Mesenteric fat pad (tissue), 1 donor: Measurements from ENCODE around the gene YLPM1. TPM values are rescaled to one million over a fixed set of nuclear protein-coding genes. Genes with fewer than 3 reads are reported as not detected.

ENCODE experiments used
- DNase-seq: peaks from one replicate; pipeline ENCODE4 v3.0.0-alpha.2; 2020; ENCODE audit warnings: low spot score
- total RNA-seq: library from RNA; stranded (reverse); fragmentation: NEBNext Ultra II Directional; extraction: Animal tissue kit (Norgen Biotek cat#: 25700); gene quantifications from one replicate; pipeline ENCODE4 v1.2.1, GENCODE V29; 2021
- donor health status: DM: yes; HTN: yes; CAD: no.

The YLPM1 gene
- total RNA-seq, 1 donor from 2014 or later: 51.4 TPM

DNA sequence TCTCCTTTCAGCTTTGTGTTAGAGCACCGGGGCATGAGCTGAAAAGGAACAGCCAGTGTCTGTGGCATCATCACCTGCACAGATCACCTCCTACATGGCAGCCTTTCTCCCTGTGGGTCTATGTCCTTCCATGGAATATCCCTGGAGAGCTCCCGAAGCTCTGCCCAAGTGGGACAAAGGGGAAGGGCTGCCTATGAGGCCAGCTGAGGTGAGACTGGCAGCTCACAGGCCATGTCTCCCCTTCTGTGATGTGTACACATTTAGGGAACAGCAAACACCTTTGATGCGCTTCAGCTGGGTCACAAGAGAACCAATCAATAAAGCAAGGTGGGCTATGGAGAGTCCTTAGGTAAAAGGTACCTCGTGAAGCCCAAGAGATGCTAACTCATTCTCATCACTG lies 108.7 kb downstream of the YLPM1 start:
- no peak for DNase-seq

DNA sequence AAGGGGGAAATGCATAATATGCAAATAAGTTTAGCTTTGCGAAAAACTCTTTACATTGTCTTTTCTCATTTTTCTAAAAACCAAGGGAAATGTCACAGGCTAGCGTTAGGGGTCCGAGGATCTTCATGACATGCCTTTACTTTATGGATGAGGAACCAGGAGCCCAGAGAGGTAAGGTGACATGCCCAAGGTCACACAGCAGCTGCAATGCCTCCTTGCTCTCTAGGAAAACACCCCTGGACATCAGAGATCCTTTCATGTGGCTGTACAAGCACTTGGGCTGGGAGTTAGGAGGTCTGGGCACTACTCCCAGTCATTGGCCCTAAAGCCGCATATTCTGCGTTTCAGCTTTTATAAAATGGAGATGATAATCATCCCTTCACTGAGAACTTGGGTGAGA lies 112.1 kb downstream of the YLPM1 start:
- no peak for DNase-seq

DNA sequence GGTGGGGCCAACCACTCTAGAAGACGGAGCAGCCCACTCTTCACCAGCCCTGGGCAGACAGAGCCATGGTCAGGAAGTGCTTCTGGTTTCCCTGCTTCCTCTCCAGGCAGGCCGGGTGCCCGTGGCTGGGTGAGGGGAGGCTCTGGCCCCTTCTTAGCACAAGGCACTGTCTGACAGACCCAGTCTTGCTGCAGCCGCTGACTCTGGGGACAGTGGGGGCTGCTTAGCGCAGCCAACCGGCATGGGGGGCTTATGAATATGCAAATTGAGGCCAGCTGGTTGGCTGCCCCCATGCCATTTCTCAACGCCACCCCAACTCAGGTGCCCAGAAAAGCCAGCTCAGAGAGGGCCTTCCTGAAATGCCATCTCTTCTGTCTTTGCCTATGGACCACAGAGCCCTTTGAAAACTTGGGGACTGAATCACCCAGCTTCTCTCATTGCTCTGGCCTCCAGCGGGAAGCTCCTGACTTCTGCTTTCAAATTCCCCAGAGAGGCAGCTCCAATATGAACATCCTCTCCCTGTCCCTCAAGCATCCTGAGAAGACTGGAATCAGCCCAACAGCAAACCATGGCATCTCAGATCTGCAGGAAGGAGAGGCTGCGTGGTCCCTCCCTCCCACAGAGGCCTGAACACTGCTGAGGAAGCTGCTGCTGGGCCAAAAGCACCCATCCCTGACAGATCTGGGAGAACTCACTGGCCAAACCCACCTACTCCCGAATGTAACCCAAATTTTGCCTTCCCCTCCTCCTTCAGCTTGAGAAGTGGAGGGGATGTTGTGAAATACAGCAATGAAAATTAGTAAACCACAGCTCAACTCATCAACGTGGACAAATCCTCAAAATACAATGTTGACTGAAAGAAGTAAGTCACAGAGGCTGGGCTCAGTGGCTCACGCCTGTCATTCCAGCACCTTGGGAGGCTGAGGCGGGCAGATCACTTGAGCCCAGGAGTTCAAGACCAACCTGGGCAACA lies 113.1 kb downstream of the YLPM1 start, which contains the start of gene PROX2:
Gene PROX2 (minus strand): TSS at position 205 of the 973 bp plus-strand sequence. CDS start 12,311 bp downstream, outside the sequence.
- DNase-seq: no peak

DNA sequence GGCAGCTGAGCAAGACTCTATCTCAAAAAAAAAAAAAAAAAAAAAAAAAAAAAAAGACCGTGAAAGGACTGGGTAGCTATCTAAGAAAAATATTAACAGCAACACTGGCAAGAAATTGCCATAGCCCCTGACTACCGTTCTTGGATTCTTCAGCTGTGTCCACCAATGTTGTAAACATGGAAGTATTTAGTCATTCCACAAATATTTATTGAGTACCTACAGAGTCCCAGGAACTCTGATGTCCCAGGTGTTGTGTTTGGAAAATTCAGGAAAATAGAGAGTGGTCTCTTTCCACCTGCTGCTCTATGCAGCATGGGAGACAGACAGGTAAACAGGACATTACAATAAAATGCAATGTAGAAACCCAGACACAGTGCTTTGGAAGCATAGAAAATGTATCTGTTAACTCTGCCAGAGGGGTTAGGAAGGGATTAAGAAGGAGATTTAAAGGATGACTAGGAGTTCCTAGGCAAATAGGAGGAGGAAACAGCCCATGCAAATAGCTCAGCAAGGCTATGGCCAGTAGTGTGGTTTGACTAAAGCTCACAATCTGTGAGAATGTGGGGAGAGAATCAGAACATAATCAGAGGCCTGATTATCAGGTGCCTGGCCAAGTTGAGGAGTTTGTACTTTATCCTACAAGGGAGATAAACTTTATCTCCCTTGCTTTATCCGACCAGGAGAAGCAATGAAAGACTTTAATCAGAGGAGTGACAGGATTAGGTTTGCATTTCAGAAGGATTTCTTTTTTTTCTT lies 116.5 kb downstream of the YLPM1 start:
- no peak for DNase-seq

DNA sequence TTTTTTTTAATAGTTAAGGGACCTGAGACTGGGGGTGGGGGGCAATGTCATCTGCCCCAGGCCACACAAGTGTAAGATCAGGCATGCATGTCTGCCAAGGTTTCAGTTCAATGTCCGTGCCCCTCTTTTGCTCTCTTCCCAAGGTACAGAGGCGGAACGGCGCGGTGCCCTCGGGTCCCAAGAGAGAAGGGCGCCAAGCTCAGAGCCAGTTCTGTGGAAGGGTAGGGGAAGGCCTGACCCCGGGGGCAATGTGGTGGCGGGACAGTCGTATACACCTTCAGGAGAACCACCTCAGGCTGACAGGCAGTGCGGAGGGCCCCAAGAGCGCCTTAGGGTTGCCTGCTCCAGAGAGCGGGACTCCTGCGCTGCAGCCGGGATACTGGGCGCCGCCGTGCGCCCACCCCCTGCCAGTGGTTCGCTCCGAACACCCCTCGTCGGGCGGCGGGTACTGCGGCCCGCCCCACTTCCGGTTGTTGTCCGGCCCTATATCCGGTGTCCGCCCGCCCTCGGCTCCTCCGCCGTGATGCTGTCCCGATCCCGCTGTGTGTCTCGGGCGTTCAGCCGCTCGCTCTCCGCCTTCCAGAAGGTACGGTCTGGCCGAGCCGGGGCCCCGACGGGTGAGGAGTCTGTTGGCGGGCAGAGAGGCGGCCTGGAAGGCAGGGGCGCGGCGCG lies 118.5 kb downstream of the YLPM1 start, which contains the start of gene DLST:
Gene DLST (plus strand): TSS at position 486 of the 672 bp plus-strand sequence. CDS start 38 bp downstream, at position 524.
- peak; percentile 98 for DNase-seq

DNA sequence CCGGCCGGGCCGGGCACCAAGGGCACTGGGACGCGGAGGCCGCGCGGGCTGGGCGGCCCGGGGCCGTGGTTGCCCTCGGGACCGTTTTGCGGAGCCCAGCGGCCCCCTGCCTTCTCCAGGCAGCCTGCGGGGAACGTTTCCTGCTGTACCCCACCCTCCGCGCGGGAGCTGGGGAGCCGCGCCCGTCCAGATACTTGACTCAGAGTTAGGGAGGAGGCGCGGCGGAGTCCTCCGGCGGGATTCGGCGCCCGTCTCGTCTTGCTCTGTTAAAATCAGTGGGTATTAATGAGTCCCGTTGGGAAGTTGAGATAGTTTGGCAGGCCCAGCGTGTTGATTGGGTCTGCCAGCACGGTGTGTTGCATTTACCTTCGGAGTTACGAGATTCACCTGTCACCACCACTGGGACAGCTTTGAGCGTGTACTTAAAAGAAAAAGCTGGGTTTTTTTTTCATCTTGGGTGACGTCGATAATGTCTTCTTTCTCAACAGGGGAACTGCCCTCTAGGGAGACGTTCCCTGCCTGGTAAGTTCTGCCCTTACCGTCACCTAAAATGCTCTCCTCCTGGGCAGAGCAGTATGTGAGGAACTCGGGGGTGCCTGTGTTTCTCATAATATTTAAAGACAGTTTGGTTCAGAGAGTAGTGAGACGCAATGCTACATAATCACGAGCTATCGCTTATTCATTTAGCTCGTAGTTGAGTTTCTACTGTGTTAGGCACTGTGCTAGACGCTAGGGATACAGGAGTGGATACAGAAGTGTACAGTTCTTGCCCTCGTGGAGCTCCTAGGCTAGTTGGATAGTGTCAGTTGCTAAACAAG lies 119.2 kb downstream of the YLPM1 start:
- peak; percentile 92 for DNase-seq

Other genes with a start within 250 kb of the YLPM1 start
- 58.2 TPM for gene LTBP2, start 151.1 kb upstream of the YLPM1 start, total RNA-seq
- 31.9 TPM for gene AREL1, start 50.2 kb upstream of the YLPM1 start, total RNA-seq
- 37.6 TPM for gene FCF1, start 50.2 kb upstream of the YLPM1 start, total RNA-seq
- not detected for gene PROX2, start 112.8 kb downstream of the YLPM1 start, total RNA-seq
- 143 TPM for gene DLST, start 118.6 kb downstream of the YLPM1 start, total RNA-seq
- 23.6 TPM for gene RPS6KL1, start 159.9 kb downstream of the YLPM1 start, total RNA-seq
- 2.9 TPM for gene PGF, start 192.3 kb downstream of the YLPM1 start, total RNA-seq
- gene EIF2B2, start 239.6 kb downstream of the YLPM1 start, total RNA-seq: 33.2 TPM